IMR-90 (cell line): Measurements from ENCODE around the gene ATG14. TPM values are rescaled to one million over a fixed set of nuclear protein-coding genes. Genes with fewer than 3 reads are reported as not detected.
A peak's percentile ranks its signal among the peaks of the same experiment; 100 is the strongest.

Source experiments
- ATAC-seq: fragments of 200-7000 bp; cut with Tn5 transposase; 2 replicates; pipeline ENCODE4 v1.9.1; 2020; ENCODE audit warnings: low read depth, mild to moderate bottlenecking, moderate library complexity
- BruUV-seq: library from RNA; stranded (reverse); fragments of 400-500 nt; replicated peaks from 2 replicates; lab custom pipeline; 2021; lab: Mats Ljungman, UMichigan
- CTCF ChIA-PET: fragments of 300-600 bp; formaldehyde crosslinking; extraction: SDS; loops from one replicate; lab custom pipeline; 2021; ENCODE audit warnings: antibody characterized with exemption; lab: Yijun Ruan, JAX
- POLR2A ChIA-PET: fragments of 300-600 bp; sonication (Branson Sonifier 250); formaldehyde crosslinking; loops from one replicate; lab custom pipeline; 2022; ENCODE audit warnings: antibody characterized with exemption; ENCODE audit not compliant: unreplicated experiment; lab: Charles Lee
- DNase-seq: peaks from one replicate; pipeline ENCODE4 v3.0.0; 2013
- H2AFZ ChIP-seq: replicated peaks from 2 replicates; pipeline ENCODE3; 2013; ENCODE audit warnings: low read length, mild to moderate bottlenecking; ENCODE audit not compliant: poor library complexity
- H2AK5ac ChIP-seq: 2 replicates; pipeline ENCODE4 v1.6.1; 2013; ENCODE audit warnings: low read depth, low read length, inconsistent platforms
- H2AK9ac ChIP-seq: replicated peaks from 2 replicates; pipeline ENCODE3; 2013; ENCODE audit warnings: mild to moderate bottlenecking, low read depth, low read length, moderate library complexity; ENCODE audit not compliant: poor library complexity
- H2BK120ac ChIP-seq: 2 replicates; pipeline ENCODE4 v1.6.1; 2013; ENCODE audit warnings: low read depth, low read length, inconsistent platforms
- H2BK15ac ChIP-seq: 3 replicates; pipeline ENCODE4 v1.6.1; 2013; ENCODE audit warnings: low read depth, low read length, inconsistent platforms
- H2BK20ac ChIP-seq: 2 replicates; pipeline ENCODE4 v1.6.1; 2013; ENCODE audit warnings: low read depth, mild to moderate bottlenecking, inconsistent platforms, low read length, moderate library complexity
- H2BK5ac ChIP-seq: 2 replicates; pipeline ENCODE4 v1.6.1; 2013; ENCODE audit warnings: mild to moderate bottlenecking, low read depth, low read length, inconsistent platforms; ENCODE audit not compliant: poor library complexity, severe bottlenecking
- H3K14ac ChIP-seq: replicated peaks from 2 replicates; pipeline ENCODE4 v1.6.1; 2013; ENCODE audit warnings: low read depth, low read length, inconsistent platforms
- H3K18ac ChIP-seq: 2 replicates; pipeline ENCODE4 v1.6.1; 2013; ENCODE audit warnings: low read depth, low read length, control low read depth
- H3K23ac ChIP-seq: 2 replicates; pipeline ENCODE4 v1.6.1; 2013; ENCODE audit warnings: low read depth, low read length, inconsistent platforms
- H3K27ac ChIP-seq: 2 replicates; pipeline ENCODE4 v1.5.1; 2013; ENCODE audit warnings: mild to moderate bottlenecking, control low read depth, low read length; ENCODE audit not compliant: insufficient read depth
- H3K27me3 ChIP-seq: 2 replicates; pipeline ENCODE4 v1.6.1; 2013; ENCODE audit warnings: low read length; ENCODE audit not compliant: control insufficient read depth, insufficient read depth
- H3K36me3 ChIP-seq: 2 replicates; pipeline ENCODE4 v1.6.1; 2013; ENCODE audit warnings: low read length, mixed read lengths; ENCODE audit not compliant: control insufficient read depth, insufficient read depth
- H3K4ac ChIP-seq: 2 replicates; pipeline ENCODE4 v1.6.1; 2013; ENCODE audit warnings: low read depth, low read length, inconsistent platforms
- H3K4me1 ChIP-seq: 2 replicates; pipeline ENCODE4 v1.6.1; 2013; ENCODE audit warnings: low read length, mixed read lengths; ENCODE audit not compliant: control insufficient read depth, insufficient read depth
- H3K4me2 ChIP-seq: 2 replicates; pipeline ENCODE4 v1.6.1; 2013; ENCODE audit warnings: low read depth, mild to moderate bottlenecking, control low read depth, low read length, moderate library complexity
- H3K4me3 ChIP-seq: 2 replicates; pipeline ENCODE4 v1.5.1; 2013; ENCODE audit warnings: low read depth, mild to moderate bottlenecking, control low read depth, low read length, moderate library complexity; ENCODE audit not compliant: insufficient read depth
- H3K56ac ChIP-seq: 2 replicates; pipeline ENCODE4 v1.6.1; 2013; ENCODE audit warnings: low read length, inconsistent platforms; ENCODE audit not compliant: insufficient read depth; ENCODE audit errors: extremely low read depth
- H3K79me1 ChIP-seq, 2 experiments: 2 replicates each; pipeline ENCODE4 v1.6.1; 2013; ENCODE audit warnings: low read length in 2 of 2, inconsistent platforms in 1 of 2, low read depth in 1 of 2
- H3K9ac ChIP-seq: 2 replicates; pipeline ENCODE4 v1.6.1; 2013; ENCODE audit warnings: low read depth, low read length, control low read depth
- H3K9me1 ChIP-seq: 2 replicates; pipeline ENCODE4 v1.6.1; 2013; ENCODE audit warnings: low read length, inconsistent platforms; ENCODE audit not compliant: insufficient read depth
- H3K9me3 ChIP-seq: 2 replicates; pipeline ENCODE4 v1.6.1; 2013; ENCODE audit warnings: low read length; ENCODE audit not compliant: control insufficient read depth, insufficient read depth
- H4K20me1 ChIP-seq: 2 replicates; pipeline ENCODE4 v1.6.1; 2013; ENCODE audit warnings: low read length, inconsistent platforms; ENCODE audit not compliant: insufficient read depth
- H4K5ac ChIP-seq: 2 replicates; pipeline ENCODE4 v1.6.1; 2013; ENCODE audit warnings: mild to moderate bottlenecking, low read depth, low read length, control low read depth
- H4K8ac ChIP-seq, 2 experiments: 2 replicates each; pipeline ENCODE4 v1.6.1; 2013; ENCODE audit warnings: low read depth in 2 of 2, low read length in 2 of 2, control low read depth in 1 of 2, inconsistent platforms in 1 of 2
- H4K91ac ChIP-seq: 2 replicates; pipeline ENCODE4 v1.6.1; 2013; ENCODE audit warnings: low read depth, low read length, inconsistent platforms; ENCODE audit not compliant: insufficient read depth
- BHLHE40 ChIP-seq: fragments of 150-350 bp; IDR thresholded peaks from 2 replicates; pipeline ENCODE4 v1.6.1; 2016; ENCODE audit warnings: mild to moderate bottlenecking, low read depth, low read length
- CEBPB ChIP-seq: IDR thresholded peaks from 2 replicates; pipeline ENCODE4 v1.6.1; 2012; ENCODE audit warnings: low read depth, low read length, improper control_type of control experiment
- CHD1 ChIP-seq: IDR thresholded peaks from 2 replicates; pipeline ENCODE4 v1.6.1; 2012; ENCODE audit warnings: low read depth, low read length, improper control_type of control experiment
- CTCF ChIP-seq: conservative IDR thresholded peaks from 2 replicates; pipeline ENCODE4 v1.5.1; 2012; ENCODE audit warnings: mild to moderate bottlenecking, low read depth, low read length, improper control_type of control experiment
- FOS ChIP-seq: fragments of 150-350 bp; IDR thresholded peaks from 2 replicates; pipeline ENCODE4 v1.6.1; 2016; ENCODE audit warnings: low read depth, low read length
- RAD21 ChIP-seq: IDR thresholded peaks from 2 replicates; pipeline ENCODE4 v1.6.1; 2012; ENCODE audit warnings: low read length, improper control_type of control experiment
- RCOR1 ChIP-seq: IDR thresholded peaks from 2 replicates; pipeline ENCODE4 v1.6.1; 2012; ENCODE audit warnings: mild to moderate bottlenecking, low read length, improper control_type of control experiment; ENCODE audit not compliant: insufficient replicate concordance
- SMC3 ChIP-seq: fragments of 150-350 bp; IDR thresholded peaks from 2 replicates; pipeline ENCODE4 v1.6.1; 2016; ENCODE audit warnings: low read depth, mild to moderate bottlenecking, antibody characterized with exemption, low read length, moderate library complexity
- WGBS, 2 experiments: methylation state at CpG; one replicate each; pipeline versions ENCODE4 v1.1.5 to v1.1.7; 2013; ENCODE audit warnings: missing lambda C conversion rate in 2 of 2; ENCODE audit not compliant: insufficient read length in 1 of 2; ENCODE audit errors: extremely low coverage in 2 of 2; 5-methylcytosine and 5-hydroxymethylcytosine counted together
- dilution Hi-C: fragments of 300-500 bp; cut with HindIII; formaldehyde crosslinking; loops from one replicate; pipeline ENCODE4 v1.14.3; 2018; ENCODE audit warnings: low sequenced_read_pairs; ENCODE audit not compliant: unreplicated experiment
- in situ Hi-C: fragments of 300-500 bp; cut with MboI; formaldehyde crosslinking; loops from 3 replicates; pipeline ENCODE4 v1.14.3; 2019; ENCODE audit warnings: low sequenced_read_pairs, inconsistent platforms, mixed read lengths
- intact Hi-C: fragments of 100-400 bp; cut with micrococcal nuclease; formaldehyde crosslinking; loops from 2 replicates; pipeline ENCODE4 v1.10.0; 2022
- polyA plus RNA-seq, 3 experiments: library from polyadenylated mRNA; depleted of rRNA; stranded (reverse); fragments of >200 nt; gene quantifications; 2 replicates each; pipeline ENCODE4 v1.2.3, GENCODE V29; 2012; ENCODE audit warnings: low replicate concordance in 1 of 3
- total RNA-seq: library from RNA; depleted of rRNA; stranded (reverse); fragments of >200 nt; gene quantifications from 2 replicates; pipeline ENCODE4 v1.2.3, GENCODE V29; 2012
- TF ChIP-seq, protein P1 (sequence below): fragments of 150-350 bp; IDR thresholded peaks from 2 replicates; pipeline ENCODE4 v1.6.1; 2017; ENCODE audit warnings: mild to moderate bottlenecking, antibody characterized with exemption, low read length, low read depth
- TF ChIP-seq, protein P2 (sequence below): fragments of 150-350 bp; IDR thresholded peaks from 2 replicates; pipeline ENCODE4 v1.6.1; 2016; ENCODE audit warnings: low read depth, mild to moderate bottlenecking, low read length, moderate library complexity, borderline replicate concordance

Gene ATG14
- total and polyA plus RNA-seq, 2 of the 4 experiments (the other 2 are of a cell fraction): 5.0 to 12.4 TPM

DNA sequence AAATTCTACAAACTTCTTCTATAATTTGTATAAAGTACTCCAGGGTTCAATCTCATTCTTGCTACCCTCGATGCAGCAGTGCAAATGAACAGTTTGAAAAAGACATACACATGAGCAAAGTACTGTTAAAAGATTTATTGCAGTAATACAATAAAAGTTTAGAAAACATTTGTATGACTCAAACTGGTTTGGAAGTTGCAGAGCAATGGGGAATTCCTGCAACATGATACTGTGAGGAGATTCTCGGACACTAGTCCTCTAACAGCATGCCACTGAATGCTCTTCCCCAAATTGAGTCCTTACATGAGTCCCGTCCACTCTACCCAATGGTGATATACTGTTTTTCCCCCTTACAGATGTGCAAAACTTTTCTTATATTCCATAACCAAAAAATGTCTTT, 45.4 kb downstream of the ATG14 start:
- 0% methylated on average over 1 of the region's 3 CpGs; no CpG with 5 or more reads in 1 of the 2 experiments for WGBS, 2 experiments
- Histone ChIP-seq H2BK20ac (no peak overlapping the region), H3K4me1 (peaks cover 12% of the 10 kb centered on the region), H3K36me3 (peaks cover 12% of the 10 kb centered on the region; the same call in 1 of the 2 replicates), H3K14ac (no peak overlapping the region), H2BK5ac (peak overlapping the region; percentile 66), H2AFZ (no peak overlapping the region), H3K9me1 (peaks cover 10% of the 10 kb centered on the region), H3K79me1 (peaks cover 0 to 13% of the 10 kb centered on the region in 2 experiments; a peak in 2 of 4 replicates), H3K9me3 (no peaks in the 10 kb centered on the region), H3K23ac (no peak overlapping the region), H4K8ac (no peak overlapping the region), H3K4me3 (no peak overlapping the region), H3K9ac (no peak overlapping the region), H2BK120ac (no peak overlapping the region; the same call in 1 of the 2 replicates), H4K91ac (no peak overlapping the region), H3K18ac (no peak overlapping the region), H3K27me3 (no peaks in the 10 kb centered on the region), H3K27ac (no peak overlapping the region), H2AK9ac (no peak overlapping the region), H4K20me1 (no peaks in the 10 kb centered on the region; the same call in 1 of the 2 replicates), H2BK15ac (no peak overlapping the region), H3K4ac (no peak overlapping the region), H2AK5ac (no peak overlapping the region), H3K4me2 (peak overlapping the region; percentile 33; the same call in 1 of the 2 replicates), H4K5ac (no peak overlapping the region), H3K56ac (no peak overlapping the region)
- intact Hi-C loops (no loop called here), in situ Hi-C loops (no loop called here), dilution Hi-C loops (no loop called here)
- DNase-seq (peak; percentile 85), ATAC-seq (peak; percentile 92)
- no peak for TF ChIP-seq RAD21
- TF ChIP-seq, protein P1, sequence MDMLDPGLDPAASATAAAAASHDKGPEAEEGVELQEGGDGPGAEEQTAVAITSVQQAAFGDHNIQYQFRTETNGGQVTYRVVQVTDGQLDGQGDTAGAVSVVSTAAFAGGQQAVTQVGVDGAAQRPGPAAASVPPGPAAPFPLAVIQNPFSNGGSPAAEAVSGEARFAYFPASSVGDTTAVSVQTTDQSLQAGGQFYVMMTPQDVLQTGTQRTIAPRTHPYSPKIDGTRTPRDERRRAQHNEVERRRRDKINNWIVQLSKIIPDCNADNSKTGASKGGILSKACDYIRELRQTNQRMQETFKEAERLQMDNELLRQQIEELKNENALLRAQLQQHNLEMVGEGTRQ: no peak
- TF ChIP-seq RCOR1: no peak
- peak; percentile 19; the same call in 1 of the 2 replicates for TF ChIP-seq FOS
- peak; percentile 69 for TF ChIP-seq CEBPB
- TF ChIP-seq, protein P2, sequence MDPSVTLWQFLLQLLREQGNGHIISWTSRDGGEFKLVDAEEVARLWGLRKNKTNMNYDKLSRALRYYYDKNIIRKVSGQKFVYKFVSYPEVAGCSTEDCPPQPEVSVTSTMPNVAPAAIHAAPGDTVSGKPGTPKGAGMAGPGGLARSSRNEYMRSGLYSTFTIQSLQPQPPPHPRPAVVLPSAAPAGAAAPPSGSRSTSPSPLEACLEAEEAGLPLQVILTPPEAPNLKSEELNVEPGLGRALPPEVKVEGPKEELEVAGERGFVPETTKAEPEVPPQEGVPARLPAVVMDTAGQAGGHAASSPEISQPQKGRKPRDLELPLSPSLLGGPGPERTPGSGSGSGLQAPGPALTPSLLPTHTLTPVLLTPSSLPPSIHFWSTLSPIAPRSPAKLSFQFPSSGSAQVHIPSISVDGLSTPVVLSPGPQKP: no peak
- no peak for TF ChIP-seq SMC3
- no peak for TF ChIP-seq BHLHE40
- TF ChIP-seq CTCF: no peak
- TF ChIP-seq CHD1: no peak
- ChIA-PET CTCF (interaction anchor here (0.6 to 0.7 kb wide), 2 partner anchors 12 to 37 kb away, joined by 3 read pairs; no protein-coding TSS in a partner anchor), POLR2A (no interaction called here)
- no TSS peak for BruUV-seq
